HG02588 (cell line): Measurements from ENCODE around the gene BCAS3.

Experiments used
- ATAC-seq: cut with Tn5 transposase; IDR thresholded peaks from one replicate; pipeline ENCODE4 v1.9.1; 2021; ENCODE audit warnings: mild to moderate bottlenecking, moderate library complexity; ENCODE audit not compliant: unreplicated experiment

The BCAS3 gene

DNA sequence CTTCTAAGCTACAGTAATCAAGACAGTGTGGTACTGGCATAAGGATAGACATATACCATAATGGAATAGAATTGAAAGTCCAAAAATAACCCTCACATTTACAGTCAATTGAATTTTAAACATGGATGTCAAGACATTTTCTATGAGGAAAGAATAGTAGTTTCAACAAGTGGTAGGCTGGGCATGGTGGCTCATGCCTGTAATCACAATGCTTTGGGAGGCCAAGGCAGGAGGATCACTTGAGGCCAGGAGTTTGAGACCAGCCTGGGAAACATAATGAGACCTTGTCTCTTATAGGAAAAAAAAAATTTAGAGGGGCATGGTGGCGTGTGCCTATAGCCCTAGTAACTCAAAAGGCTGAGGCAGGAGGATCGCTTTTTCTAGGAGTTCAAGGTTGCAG is 599.2 kb downstream of the BCAS3 start:
- no peak for ATAC-seq

DNA sequence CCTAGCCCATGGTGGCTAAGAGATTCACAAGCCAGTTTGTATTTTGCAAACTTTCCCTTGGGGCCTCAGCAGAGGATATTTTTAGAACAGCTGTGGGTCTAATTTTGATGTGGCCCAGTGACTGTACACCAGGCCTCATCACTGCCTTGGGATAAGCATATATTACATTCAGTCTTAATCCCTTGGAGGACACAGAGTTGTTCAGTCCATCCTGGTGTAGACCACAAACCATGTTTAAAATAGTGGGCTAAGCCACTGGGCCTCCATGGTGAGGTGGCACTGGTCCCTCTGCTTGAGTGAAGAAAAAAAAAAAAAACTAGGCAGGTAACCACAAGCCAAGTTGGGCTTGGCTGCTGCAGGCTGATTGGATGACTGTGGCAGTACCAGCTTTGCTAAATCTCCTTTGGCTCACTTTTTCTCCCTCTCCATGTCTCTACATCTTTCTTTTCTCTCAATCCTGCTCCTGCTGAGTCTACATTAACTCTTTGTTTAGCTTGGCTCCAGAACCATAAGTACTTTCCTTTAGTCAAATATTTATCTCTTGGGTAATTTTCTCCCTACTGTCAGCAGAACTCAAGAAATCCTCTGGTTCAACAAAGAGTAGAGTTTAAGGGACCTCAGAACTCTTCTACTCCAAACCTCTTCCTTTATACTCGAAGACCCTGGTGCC is 602.0 kb downstream of the BCAS3 start:
- ATAC-seq: no peak

DNA sequence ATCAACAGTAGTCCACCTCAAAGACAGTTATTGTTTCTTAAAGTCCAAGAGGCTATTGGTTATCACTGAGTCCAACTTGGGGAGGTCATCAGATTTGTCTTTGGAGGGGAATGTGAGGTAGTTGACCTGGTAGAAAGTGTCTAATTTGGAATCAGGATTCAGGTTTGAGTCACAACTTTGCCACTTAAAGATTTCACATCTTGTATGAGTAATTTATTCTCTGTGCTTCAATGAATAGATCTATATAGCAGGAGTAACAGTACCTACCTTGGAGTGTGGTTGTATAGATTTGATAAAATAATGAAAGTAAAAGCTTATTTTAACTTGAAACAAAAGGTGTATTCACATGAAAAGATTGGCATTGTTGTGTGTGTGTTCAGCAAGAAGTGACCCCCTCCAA is 602.7 kb downstream of the BCAS3 start:
- ATAC-seq: no peak

DNA sequence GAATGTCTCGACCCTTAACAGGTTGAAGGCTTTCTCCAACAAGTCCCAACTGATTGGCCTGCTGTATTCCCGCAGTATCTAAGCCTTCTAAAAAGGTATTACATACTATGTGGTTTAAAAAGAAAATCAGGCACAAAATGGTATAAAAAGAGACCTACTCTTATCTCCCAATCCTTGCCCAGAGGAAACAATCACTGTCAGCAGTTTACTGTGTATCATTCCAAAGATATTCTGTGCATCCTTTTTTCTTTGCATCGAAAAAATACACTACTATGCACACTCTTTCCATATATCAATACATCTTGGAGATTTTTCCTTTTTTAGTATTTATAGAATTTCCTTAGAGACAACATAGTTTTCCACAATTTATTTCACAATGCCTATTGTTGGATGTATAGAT is 603.2 kb downstream of the BCAS3 start:
- no peak for ATAC-seq

DNA sequence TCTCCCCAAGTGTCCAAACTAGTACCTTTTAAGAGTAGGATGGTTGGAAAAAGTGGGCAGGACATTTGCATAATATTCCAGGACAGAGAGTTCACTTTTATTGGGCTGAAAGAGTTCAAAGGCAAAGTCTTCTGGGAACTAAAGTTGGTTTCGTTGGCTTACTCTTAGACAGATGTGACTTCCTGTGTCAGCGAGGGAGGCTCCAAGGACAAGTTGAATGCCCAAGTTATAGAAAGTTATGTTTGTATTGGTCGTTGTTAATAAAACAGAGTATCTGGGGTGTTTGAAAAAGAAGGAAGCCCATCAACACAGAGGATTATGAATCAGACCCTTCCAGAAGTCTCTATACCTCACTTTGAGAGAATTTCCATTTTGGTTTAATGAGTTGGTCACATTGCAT is 604.7 kb downstream of the BCAS3 start:
- no peak for ATAC-seq

GRCh38 chr17:61283043-61283442 is 605.4 kb downstream of the BCAS3 start:
- ATAC-seq: no peak

DNA sequence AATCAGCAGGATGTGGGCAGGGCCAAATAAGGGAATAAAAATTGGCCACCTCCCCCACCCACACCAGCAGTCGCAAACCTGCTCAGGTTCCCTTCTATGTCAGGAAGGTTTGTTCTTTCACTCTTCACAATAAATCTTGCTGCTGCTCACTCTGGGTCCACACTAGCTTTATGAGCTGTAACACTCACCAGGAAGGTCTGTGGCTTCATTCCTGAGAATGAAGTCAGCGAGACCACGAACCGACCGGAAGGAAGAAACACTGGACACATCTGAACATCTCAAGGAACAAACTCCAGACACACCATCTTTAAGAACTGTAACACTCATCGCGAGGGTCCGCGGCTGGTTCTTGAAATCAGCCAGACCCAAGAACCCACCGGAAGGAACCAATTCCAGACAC is 606.5 kb downstream of the BCAS3 start:
- ATAC-seq: no peak

DNA sequence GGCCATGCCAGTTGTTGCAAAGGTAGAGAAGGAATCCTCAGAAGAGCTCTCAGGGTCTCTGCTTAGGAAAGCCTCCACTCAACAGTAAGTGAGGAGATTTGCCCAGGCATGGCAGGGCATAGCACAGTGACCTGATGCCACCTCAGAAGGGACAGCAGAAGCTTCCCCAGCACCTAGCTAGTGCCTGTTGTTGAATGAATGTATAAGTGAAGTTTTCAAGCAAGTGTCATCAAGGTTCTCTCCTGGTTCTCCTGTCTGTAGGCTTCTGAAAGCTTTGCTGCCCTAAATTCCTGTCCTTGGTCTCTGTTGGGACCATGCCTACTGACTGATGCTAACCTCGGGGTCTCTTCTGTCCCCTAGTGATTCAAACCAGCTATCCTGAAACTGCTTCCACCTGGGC is 607.1 kb downstream of the BCAS3 start:
- ATAC-seq: no peak

GRCh38 chr17:61285526-61286320 is 608.1 kb downstream of the BCAS3 start:
- no peak for ATAC-seq

DNA sequence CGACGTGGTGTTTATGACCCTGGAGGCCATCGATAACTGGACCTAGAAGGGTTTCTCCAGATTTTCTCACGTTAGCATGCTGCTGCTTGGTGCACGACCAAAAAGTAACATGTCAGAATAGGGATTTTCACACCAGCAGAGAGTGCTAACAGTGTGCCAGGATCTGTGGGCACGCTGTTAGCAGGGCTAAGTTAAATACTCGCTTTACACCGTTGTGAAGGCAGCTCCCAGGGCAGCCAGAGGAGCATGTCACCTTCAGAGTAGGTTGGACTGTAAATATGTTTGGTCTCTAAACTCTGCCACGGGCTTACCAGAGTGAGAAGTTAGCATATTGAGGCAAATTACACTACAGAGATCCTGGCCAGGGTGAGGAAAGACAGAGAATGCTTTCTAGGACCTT is 608.8 kb downstream of the BCAS3 start:
- no peak for ATAC-seq

- no peak for ATAC-seq
Measured at GRCh38 chr17:61289408-61290385, 612.0 kb downstream of the BCAS3 start.

DNA sequence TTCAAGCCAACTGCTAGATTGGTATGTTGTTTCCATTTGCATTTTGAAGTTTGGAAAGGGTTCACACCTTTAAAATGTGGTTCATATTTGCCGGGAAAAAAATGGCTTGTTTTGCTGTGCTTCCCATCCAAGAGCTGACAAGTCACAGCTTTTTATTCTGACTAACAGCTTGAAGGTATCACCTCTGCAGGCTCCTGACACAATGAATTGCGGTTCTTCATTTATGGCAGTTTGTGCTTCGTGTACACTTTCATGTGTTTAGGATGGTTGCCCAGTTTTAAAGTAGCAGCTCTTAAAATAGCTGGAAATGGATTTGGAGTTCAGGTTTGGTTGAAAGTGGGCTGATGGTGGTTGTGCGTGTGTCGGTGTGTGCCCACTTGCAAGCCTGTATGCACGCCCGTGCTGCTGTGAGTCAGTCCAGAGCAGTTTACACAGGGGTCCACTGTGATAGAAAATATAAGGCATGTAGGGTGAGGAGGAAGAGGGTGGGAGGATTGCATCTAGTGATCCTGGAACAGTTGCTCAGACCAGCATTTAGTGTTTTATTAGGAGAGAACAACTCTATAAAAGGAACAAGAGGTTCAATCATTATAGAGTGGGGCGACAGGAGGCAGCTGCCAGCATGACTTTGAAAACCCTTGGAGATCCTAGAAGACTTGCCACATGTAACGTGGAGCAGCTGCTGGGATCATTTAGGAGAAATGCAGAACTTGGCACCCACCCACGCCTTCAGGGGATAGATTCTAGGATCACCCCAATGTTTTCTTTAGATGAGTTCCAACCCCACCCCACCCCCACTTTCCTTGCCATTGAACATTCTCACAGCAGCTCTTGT is 614.0 kb downstream of the BCAS3 start:
- no peak for ATAC-seq

DNA sequence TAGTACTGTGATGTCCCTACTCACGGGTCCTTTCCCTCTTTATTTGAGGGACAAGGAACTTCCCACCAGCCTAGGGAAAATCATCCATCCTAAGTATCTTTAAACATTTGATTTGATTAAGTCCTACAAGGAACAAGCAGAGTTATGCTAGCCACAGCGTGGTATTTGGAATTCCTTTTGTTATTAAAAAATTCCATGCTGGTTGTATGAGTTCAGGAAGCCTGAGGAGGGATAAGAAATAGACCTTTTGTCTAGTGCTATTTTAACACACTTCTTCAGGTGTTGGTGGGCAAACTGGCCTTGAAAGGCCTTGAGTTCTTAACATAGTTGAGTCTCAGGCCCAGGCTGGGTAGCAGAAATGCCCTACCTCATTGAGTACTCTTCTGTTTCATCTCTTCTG is 616.6 kb downstream of the BCAS3 start:
- ATAC-seq: no peak

GRCh38 chr17:61294777-61295176 is 617.1 kb downstream of the BCAS3 start:
- no peak for ATAC-seq

GRCh38 chr17:61296058-61296457 is 618.4 kb downstream of the BCAS3 start:
- ATAC-seq: no peak

DNA sequence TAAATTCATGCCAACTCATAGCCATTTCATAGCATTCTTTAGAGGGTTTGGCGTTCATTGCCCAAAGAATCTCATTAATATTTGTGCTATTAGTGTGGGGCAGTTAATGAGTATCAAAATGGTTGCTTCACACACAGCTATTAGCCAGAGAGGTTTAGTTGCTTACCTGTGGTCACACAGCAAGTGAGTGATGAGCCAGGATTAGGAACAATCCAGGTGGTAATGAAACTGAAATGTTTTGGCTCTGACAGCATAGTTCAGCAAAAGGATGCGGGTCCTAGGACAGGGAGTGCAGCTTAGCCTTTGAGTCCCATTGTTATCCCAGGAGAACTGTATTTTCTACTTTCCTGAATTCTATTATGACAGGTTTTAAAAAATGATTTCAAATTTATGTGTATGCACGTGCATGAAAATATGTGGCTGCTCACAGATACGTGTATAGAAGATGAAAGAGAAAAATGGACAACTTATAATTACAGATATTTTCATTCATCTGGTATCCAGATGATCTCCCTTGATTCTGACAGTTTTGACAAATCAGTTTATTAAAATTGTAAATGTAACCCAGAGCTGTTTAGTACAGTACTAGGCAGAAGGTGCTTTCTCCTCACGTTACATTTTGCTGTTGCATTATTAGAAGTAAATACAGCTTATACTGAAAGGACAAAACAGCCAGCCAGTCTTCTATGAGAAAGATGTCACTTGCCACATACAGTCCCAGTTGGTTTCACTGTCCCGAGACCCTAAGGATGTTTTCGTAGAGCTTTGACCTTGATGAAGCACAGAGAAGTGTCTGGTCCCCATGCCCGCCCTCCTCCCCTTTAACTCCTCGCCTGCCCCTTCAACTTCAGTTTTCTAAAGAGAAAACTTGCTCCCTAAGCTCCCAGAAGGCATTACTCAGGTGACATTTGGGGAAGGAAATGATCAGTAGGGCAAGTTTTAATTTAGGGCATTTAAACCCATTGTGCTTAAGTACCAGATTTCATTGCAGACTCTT is 622.2 kb downstream of the BCAS3 start:
- ATAC-seq: no peak

GRCh38 chr17:61302953-61303816 is 625.5 kb downstream of the BCAS3 start:
- no peak for ATAC-seq

GRCh38 chr17:61303817-61304096 is 626.1 kb downstream of the BCAS3 start:
- ATAC-seq: no peak

GRCh38 chr17:61305024-61305423 is 627.4 kb downstream of the BCAS3 start:
- ATAC-seq: no peak
